T-cell (primary cell): ENCODE data around the gene TRIM14. TPM values are rescaled to one million over a fixed set of nuclear protein-coding genes. Genes with fewer than 3 reads are reported as not detected.
"Not testable (repeated sequence)": the region's sequence is repeated elsewhere in the genome, so short reads cannot be mapped to it uniquely, and the experiment has no call there.

Source experiments
- ATAC-seq, 4 experiments: fragments of 200-7000 bp in 3 of 4; fragments of 150-1000 bp in 1 of 4; cut with Tn5 transposase; replicated peaks in 1 of 4; 1 replicate in 3 of 4; 2 replicates in 1 of 4; pipeline ENCODE4 v1.10.0; 2021; ENCODE audit warnings: moderate library complexity in 3 of 4, mild to moderate bottlenecking in 2 of 4, moderate number of reproducible peaks in 1 of 4
- CTCF ChIA-PET, 2 donors: fragments of 300-600 bp; sonication (Branson Sonifier 250); formaldehyde crosslinking; loops; one replicate each; lab custom pipeline; 2022; ENCODE audit warnings: antibody characterized with exemption in 2 of 2; lab: Charles Lee
- POLR2A ChIA-PET, 2 donors: fragments of 300-600 bp; sonication (Branson Sonifier 250); formaldehyde crosslinking; loops; one replicate each; lab custom pipeline; 2022; ENCODE audit warnings: antibody characterized with exemption in 2 of 2; lab: Charles Lee
- DNase-seq, 35 experiments: peaks; one replicate each; pipeline versions ENCODE4 v3.0.0 to v3.0.0-alpha.2; 2013 to 2023
- H3K27ac ChIP-seq: one replicate; pipeline ENCODE4 v1.5.1; 2013; ENCODE audit warnings: low read length
- H3K27me3 ChIP-seq, 2 experiments: replicated peaks in 1 of 2; 1 replicate in 1 of 2; 2 replicates in 1 of 2; pipeline versions ENCODE4 v1.6.1 to v1.7.0; 2013; ENCODE audit warnings: low read length in 1 of 2, mixed read lengths in 1 of 2; ENCODE audit not compliant: control insufficient read depth in 2 of 2, insufficient read depth in 2 of 2; ENCODE audit errors: extremely low read depth in 1 of 2
- H3K36me3 ChIP-seq, 2 donors: 1 replicate in 1 of 2; 2 replicates in 1 of 2; pipeline versions ENCODE4 v1.6.1 to v1.7.0; 2013; ENCODE audit warnings: low read length in 1 of 2; ENCODE audit not compliant: control insufficient read depth in 2 of 2, insufficient read depth in 1 of 2; ENCODE audit errors: extremely low read depth in 1 of 2
- H3K4me1 ChIP-seq, 2 experiments: 1 replicate in 1 of 2; 2 replicates in 1 of 2; pipeline versions ENCODE4 v1.6.1 to v1.7.0; 2013; ENCODE audit warnings: low read length in 2 of 2, mixed read lengths in 1 of 2; ENCODE audit not compliant: insufficient read depth in 2 of 2, control insufficient read depth in 1 of 2; ENCODE audit errors: extremely low read depth in 1 of 2
- H3K4me3 ChIP-seq, 2 donors: 1 replicate in 1 of 2; 2 replicates in 1 of 2; pipeline versions ENCODE4 v1.5.1 to v1.7.0; 2013; ENCODE audit warnings: mild to moderate bottlenecking in 2 of 2, low read length in 1 of 2, moderate library complexity in 1 of 2; ENCODE audit not compliant: control insufficient read depth in 1 of 2; ENCODE audit errors: extremely low read depth in 1 of 2
- H3K9me3 ChIP-seq: 2 replicates; pipeline ENCODE4 v1.7.0; 2013
- H3K27ac Mint-ChIP-seq, 2 donors: one replicate each; pipeline ENCODE4 v1.8.0; 2020 to 2021; ENCODE audit warnings: mild to moderate bottlenecking in 2 of 2, mixed read lengths in 2 of 2
- H3K27me3 Mint-ChIP-seq, 2 donors: one replicate each; pipeline ENCODE4 v1.8.0; 2021 to 2022; ENCODE audit warnings: mixed read lengths in 2 of 2
- H3K36me3 Mint-ChIP-seq: one replicate; pipeline ENCODE4 v1.8.0; 2021; ENCODE audit warnings: mixed read lengths
- H3K4me1 Mint-ChIP-seq, 3 donors: one replicate each; pipeline ENCODE4 v1.8.0; 2020 to 2022; ENCODE audit warnings: mixed read lengths in 3 of 3, mild to moderate bottlenecking in 1 of 3
- H3K4me3 Mint-ChIP-seq, 3 donors: one replicate each; pipeline ENCODE4 v1.8.0; 2020 to 2022; ENCODE audit warnings: mild to moderate bottlenecking in 3 of 3, mixed read lengths in 3 of 3, moderate library complexity in 3 of 3
- H3K9me3 Mint-ChIP-seq, 3 donors: one replicate each; pipeline ENCODE4 v1.8.0; 2020 to 2022; ENCODE audit warnings: mixed read lengths in 3 of 3
- WGBS: methylation state at CpG from one replicate; pipeline ENCODE4 v1.1.5; 2013; ENCODE audit warnings: missing lambda C conversion rate; ENCODE audit not compliant: insufficient coverage; 5-methylcytosine and 5-hydroxymethylcytosine counted together
- total RNA-seq, 35 experiments: library from RNA in 6 of 35; stranded (reverse) in 6 of 35; fragments of 120-200 nt in 1 of 35; gene quantifications; one replicate each; pipeline versions ENCODE4 v1.2.1 to v1.2.4 and lab custom pipeline; 2013 to 2026

The TRIM14 gene
- total RNA-seq, 5 donors from 2014 or later (not counting 1 experiment from before 2014, with no cell fraction given) = 75.7 to 98.9 (median 85.3) TPM

- H3K9me3 ChIP-seq, ATAC-seq, H3K27me3 Mint-ChIP-seq, POLR2A ChIA-PET, H3K9me3 Mint-ChIP-seq, H3K4me3 ChIP-seq, H3K27ac ChIP-seq, H3K4me3 Mint-ChIP-seq, H3K27ac Mint-ChIP-seq, DNase-seq, H3K27me3 ChIP-seq: not testable (repeated sequence)
- Histone ChIP-seq H3K4me1 (peaks cover 0 to 38% of the 10 kb centered on the region in 2 experiments), H3K36me3 (peaks cover 7 to 53% of the 10 kb centered on the region in 2 donors)
- 100% methylated on average over 1 of the region's 3 CpGs for WGBS
- Mint-ChIP-seq H3K36me3 (peaks cover 62% of the 10 kb centered on the region), H3K4me1 (peaks cover 49 to 65% (median 61%) of the 10 kb centered on the region in 3 donors)
- CTCF ChIA-PET = interaction anchor here (0.7 to 2.9 kb wide), 2 partner anchors 11 to 189 kb away, joined by 4 to 8 read pairs; no protein-coding TSS in a partner anchor
Observed at GRCh38 chr9:98090674-98091073, 28.3 kb downstream of the TRIM14 start.

- WGBS = 93% methylated on average over 65 of the region's 92 CpGs
- ChIA-PET CTCF (interaction anchor here in 1 of 2 donors (0.5 to 1.0 kb wide), 2 partner anchors 167 to 168 kb away, joined by 3 read pairs; partner anchors contain the start of gene TBC1D2), POLR2A (interaction anchor here in 1 of 2 donors (0.6 to 1.0 kb wide), 4 partner anchors 10 to 168 kb away, joined by 3 to 6 read pairs (median 3); partner anchors contain the start of gene NANS)
- Mint-ChIP-seq H3K4me1 (peaks cover 52 to 54% (median 53%) of the 10 kb centered on the region in 3 donors), H3K9me3 (no peaks in the 10 kb centered on the region), H3K27ac (peak overlapping the region in 1 of 2 donors; percentile 81), H3K4me3 (peak overlapping the region in 1 of 3 donors; percentile 61), H3K27me3 (no peaks in the 10 kb centered on the region), H3K36me3 (peaks cover 59% of the 10 kb centered on the region)
- ATAC-seq (peak; percentile 45 to 78 (median 58)), DNase-seq (peak in 19 of 35 experiments; percentile 6 to 50 (median 34))
- no peaks in the 10 kb centered on the region for H3K27me3 ChIP-seq
- no peak overlapping the region for H3K4me3 ChIP-seq
- peaks cover 0 to 8% of the 10 kb centered on the region in 2 experiments for H3K4me1 ChIP-seq
- no peak overlapping the region for H3K27ac ChIP-seq
- H3K9me3 ChIP-seq = no peaks in the 10 kb centered on the region
- H3K36me3 ChIP-seq = peaks cover 3 to 55% of the 10 kb centered on the region in 2 donors
Observed at GRCh38 chr9:98087420-98088354, 31.3 kb downstream of the TRIM14 start.

GRCh38 chr9:98086461-98086860, 32.6 kb downstream of the TRIM14 start:
- Histone ChIP-seq H3K4me1 (peaks cover 0 to 12% of the 10 kb centered on the region in 2 experiments), H3K9me3 (no peaks in the 10 kb centered on the region), H3K27me3 (no peaks in the 10 kb centered on the region), H3K27ac (no peak overlapping the region), H3K4me3 (no peak overlapping the region), H3K36me3 (peaks cover 0 to 65% of the 10 kb centered on the region in 2 donors)
- peak overlapping the region; percentile 81 to 82 for H3K27ac Mint-ChIP-seq
- H3K36me3 Mint-ChIP-seq = peaks cover 60% of the 10 kb centered on the region
- H3K9me3 Mint-ChIP-seq = no peaks in the 10 kb centered on the region
- 93% methylated on average over 4 of the region's 4 CpGs for WGBS
- peak overlapping the region in 2 of 3 donors; percentile 61 to 63 for H3K4me3 Mint-ChIP-seq
- ATAC-seq = no peak
- DNase-seq = no peak
- CTCF ChIA-PET = interaction anchor here in 1 of 2 donors (1.0 kb wide), 1 partner anchor 15 kb away, joined by 3 read pairs; no protein-coding TSS in a partner anchor
- POLR2A ChIA-PET = interaction anchor here (0.6 to 0.9 kb wide), 2 partner anchors 9 to 12 kb away, joined by 3 read pairs; no protein-coding TSS in a partner anchor
- H3K27me3 Mint-ChIP-seq = no peaks in the 10 kb centered on the region
- H3K4me1 Mint-ChIP-seq = peaks cover 55 to 60% (median 58%) of the 10 kb centered on the region in 3 donors

GRCh38 chr9:98085944-98086343, 33.1 kb downstream of the TRIM14 start:
- 92% methylated on average over 3 of the region's 7 CpGs for WGBS
- H3K27ac ChIP-seq = no peak overlapping the region
- ChIA-PET CTCF (interaction anchor here in 1 of 2 donors (1.0 kb wide), 1 partner anchor 15 kb away, joined by 3 read pairs; no protein-coding TSS in a partner anchor), POLR2A (interaction anchor here (0.6 to 0.9 kb wide), 2 partner anchors 9 to 11 kb away, joined by 3 read pairs; no protein-coding TSS in a partner anchor)
- peaks cover 57 to 65% (median 61%) of the 10 kb centered on the region in 3 donors for H3K4me1 Mint-ChIP-seq
- H3K4me3 Mint-ChIP-seq = no peak overlapping the region
- H3K27ac Mint-ChIP-seq = peak overlapping the region; percentile 81 to 82
- DNase-seq (no peak), ATAC-seq (no peak)
- peaks cover 0 to 15% of the 10 kb centered on the region in 2 experiments for H3K4me1 ChIP-seq
- no peaks in the 10 kb centered on the region for H3K9me3 Mint-ChIP-seq
- H3K4me3 ChIP-seq = no peak overlapping the region
- H3K36me3 ChIP-seq = peaks cover 0 to 70% of the 10 kb centered on the region in 2 donors
- H3K9me3 ChIP-seq = no peaks in the 10 kb centered on the region
- H3K36me3 Mint-ChIP-seq = peaks cover 62% of the 10 kb centered on the region
- no peaks in the 10 kb centered on the region for H3K27me3 ChIP-seq
- no peaks in the 10 kb centered on the region for H3K27me3 Mint-ChIP-seq

- Histone ChIP-seq H3K4me1 (peaks cover 0 to 15% of the 10 kb centered on the region in 2 experiments), H3K9me3 (no peaks in the 10 kb centered on the region), H3K36me3 (peaks cover 3 to 75% of the 10 kb centered on the region in 2 donors), H3K27me3 (no peaks in the 10 kb centered on the region), H3K4me3 (no peak overlapping the region), H3K27ac (no peak overlapping the region)
- ChIA-PET POLR2A (interaction anchor here in 1 of 2 donors (1.3 kb wide), 1 partner anchor 16 kb away, joined by 5 read pairs; no protein-coding TSS in a partner anchor), CTCF (interaction anchor here in 1 of 2 donors (0.7 kb wide), 1 partner anchor 39 kb away, joined by 6 read pairs; no protein-coding TSS in a partner anchor)
- H3K4me1 Mint-ChIP-seq = peaks cover 52 to 63% (median 56%) of the 10 kb centered on the region in 3 donors
- peak overlapping the region; percentile 81 to 82 for H3K27ac Mint-ChIP-seq
- WGBS = 95% methylated on average over 2 of the region's 4 CpGs
- ATAC-seq (no peak), DNase-seq (no peak)
- peaks cover 63% of the 10 kb centered on the region for H3K36me3 Mint-ChIP-seq
- no peaks in the 10 kb centered on the region for H3K27me3 Mint-ChIP-seq
- H3K4me3 Mint-ChIP-seq = no peak overlapping the region
- no peaks in the 10 kb centered on the region for H3K9me3 Mint-ChIP-seq
Observed at GRCh38 chr9:98085058-98085457, 34.0 kb downstream of the TRIM14 start.
